Endodermal cell (in vitro differentiated cells): Measurements from ENCODE around the gene TSGA10. TPM values are rescaled to one million over a fixed set of nuclear protein-coding genes. Genes with fewer than 3 reads are reported as not detected.

ENCODE experiments used
- DNase-seq: peaks from one replicate; pipeline ENCODE4 v3.0.0-alpha.2; 2017
- H3K27ac ChIP-seq: 2 replicates; pipeline ENCODE4 v1.5.1; 2013; ENCODE audit warnings: mild to moderate bottlenecking, low read depth, low read length, moderate library complexity
- H3K27me3 ChIP-seq: 2 replicates; pipeline ENCODE4 v1.6.1; 2013; ENCODE audit warnings: mild to moderate bottlenecking, low read length, moderate library complexity; ENCODE audit not compliant: insufficient read depth, control insufficient read depth, poor library complexity, severe bottlenecking
- H3K36me3 ChIP-seq: 2 replicates; pipeline ENCODE4 v1.7.0; 2013; ENCODE audit warnings: mild to moderate bottlenecking, low read length, moderate library complexity; ENCODE audit not compliant: control insufficient read depth, insufficient read depth
- H3K4me1 ChIP-seq: one replicate; pipeline ENCODE4 v1.7.0; 2013; ENCODE audit warnings: low read length; ENCODE audit not compliant: control insufficient read depth, insufficient read depth
- H3K4me3 ChIP-seq: 2 replicates; pipeline ENCODE4 v1.5.1; 2013; ENCODE audit warnings: mild to moderate bottlenecking, low read length, moderate library complexity
- H3K9ac ChIP-seq: 2 replicates; pipeline ENCODE4 v1.6.1; 2013; ENCODE audit warnings: mild to moderate bottlenecking, low read length, moderate library complexity; ENCODE audit not compliant: poor library complexity, severe bottlenecking; ENCODE audit errors: extremely low read depth
- H3K9me3 ChIP-seq: 2 replicates; pipeline ENCODE4 v1.6.1; 2013; ENCODE audit warnings: mild to moderate bottlenecking, low read length, moderate library complexity; ENCODE audit not compliant: control insufficient read depth
- H3K27ac Mint-ChIP-seq: 2 replicates; pipeline ENCODE4 v1.8.0; 2020; ENCODE audit warnings: mixed read lengths
- H3K27me3 Mint-ChIP-seq: 2 replicates; pipeline ENCODE4 v1.8.0; 2021; ENCODE audit warnings: mild to moderate bottlenecking, mixed read lengths; ENCODE audit not compliant: insufficient read depth
- H3K36me3 Mint-ChIP-seq: 2 replicates; pipeline ENCODE4 v1.8.0; 2020; ENCODE audit warnings: low read depth, mixed read lengths
- H3K4me1 Mint-ChIP-seq: 2 replicates; pipeline ENCODE4 v1.8.0; 2020; ENCODE audit warnings: mixed read lengths
- H3K4me3 Mint-ChIP-seq: 2 replicates; pipeline ENCODE4 v1.8.0; 2020; ENCODE audit warnings: mild to moderate bottlenecking, moderate library complexity, mixed read lengths
- H3K9me3 Mint-ChIP-seq: 2 replicates; pipeline ENCODE4 v1.8.0; 2020; ENCODE audit warnings: mild to moderate bottlenecking, mixed read lengths
- CTCF ChIP-seq: fragments of 200-600 bp; sonication (generic); conservative IDR thresholded peaks from 2 replicates; pipeline ENCODE4 v1.5.0; 2021; ENCODE audit warnings: antibody characterized with exemption, mild to moderate bottlenecking
- WGBS, 2 experiments: methylation state at CpG; one replicate each; pipeline versions ENCODE4 v1.1.5 to v1.1.7; 2013; ENCODE audit warnings: missing lambda C conversion rate in 2 of 2, mixed read lengths in 1 of 2; ENCODE audit not compliant: insufficient coverage in 1 of 2, insufficient read length in 1 of 2; 5-methylcytosine and 5-hydroxymethylcytosine counted together
- total RNA-seq, 2 donors: library from RNA; stranded (reverse); fragmentation: NEBNext Ultra II Directional in 1 of 2; extraction: Animal tissue kit (Norgen Biotek cat#: 25700) in 1 of 2; gene quantifications; 2 replicates in 1 of 2; 3 replicates in 1 of 2; pipeline ENCODE4 v1.2.1, GENCODE V29; 2021

TSGA10 gene
- total RNA-seq, 2 donors from 2014 or later = 7.8 to 12.4 TPM

DNA sequence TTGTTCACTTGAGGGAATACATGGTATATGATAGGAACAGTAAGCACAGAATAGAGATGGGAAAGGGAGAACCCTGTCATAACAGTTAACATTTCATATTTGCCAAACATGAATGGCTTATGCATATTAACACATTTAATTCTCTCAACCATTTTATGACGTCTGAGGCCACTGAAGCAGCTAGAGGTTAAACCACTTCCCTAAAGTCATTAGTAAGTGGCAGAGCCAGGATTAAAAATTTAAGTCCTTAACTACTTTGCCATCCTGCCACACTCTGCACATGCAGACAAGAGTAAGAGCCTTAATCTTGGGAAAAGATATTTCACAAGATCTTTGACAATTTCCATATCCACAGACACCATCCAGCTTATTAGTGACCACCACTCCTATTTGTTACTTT, 2.1 kb upstream of the TSGA10 start:
- WGBS, 2 experiments = 83 to 100% methylated on average over 1 of the region's 1 CpG
- H3K27ac ChIP-seq = no peak overlapping the region
- H3K27me3 ChIP-seq = no peaks in the 10 kb centered on the region
- H3K27ac Mint-ChIP-seq = no peak overlapping the region
- H3K4me3 ChIP-seq = peak overlapping the region; percentile 41
- H3K4me1 Mint-ChIP-seq = peaks cover 13% of the 10 kb centered on the region
- H3K27me3 Mint-ChIP-seq = no peaks in the 10 kb centered on the region
- H3K9me3 Mint-ChIP-seq = no peaks in the 10 kb centered on the region
- H3K4me3 Mint-ChIP-seq = no peak overlapping the region
- no peaks in the 10 kb centered on the region for H3K9me3 ChIP-seq
- no peak for TF ChIP-seq CTCF
- DNase-seq = no peak
- H3K36me3 ChIP-seq = peaks cover 17% of the 10 kb centered on the region
- peaks cover 20% of the 10 kb centered on the region for H3K36me3 Mint-ChIP-seq
- peaks cover 7% of the 10 kb centered on the region for H3K4me1 ChIP-seq
- H3K9ac ChIP-seq = no peak overlapping the region

DNA sequence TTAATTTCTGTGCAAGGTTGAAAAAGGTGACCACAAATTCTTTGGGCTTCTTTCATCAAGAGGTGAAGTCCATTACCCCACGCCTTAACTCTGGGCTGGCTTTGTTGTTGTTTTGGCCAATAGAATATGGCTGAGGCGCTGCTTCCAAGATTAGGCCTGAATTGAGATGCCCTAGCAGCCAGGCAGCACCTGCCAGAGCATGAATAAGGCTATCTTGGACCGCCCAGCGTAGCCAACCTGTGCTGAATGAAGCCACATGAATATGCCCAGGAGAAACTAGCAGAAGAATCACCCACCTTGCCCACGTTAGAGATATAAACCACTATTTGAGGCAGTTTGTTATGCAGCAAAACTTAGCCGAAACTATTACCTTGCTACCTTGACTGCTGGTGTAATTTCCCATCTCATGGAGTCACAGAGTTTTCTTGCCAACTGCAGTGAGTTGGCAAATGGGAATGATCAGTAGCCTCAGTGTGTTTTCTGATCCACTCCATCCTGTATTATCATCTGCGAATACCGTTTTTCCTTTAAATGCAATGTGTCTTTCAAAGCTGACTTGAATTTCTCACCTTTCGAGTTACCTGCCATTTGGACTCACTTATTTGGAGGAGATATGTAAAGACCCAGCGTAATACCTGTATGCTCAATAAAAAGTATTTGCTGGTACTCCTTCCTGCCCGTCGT, 679 bp downstream of the TSGA10 start:
- Histone ChIP-seq H3K4me3 (peak overlapping the region; percentile 98), H3K9ac (peak overlapping the region; percentile 80), H3K9me3 (no peaks in the 10 kb centered on the region), H3K27me3 (no peaks in the 10 kb centered on the region), H3K4me1 (peaks cover 7% of the 10 kb centered on the region), H3K36me3 (peaks cover 4% of the 10 kb centered on the region), H3K27ac (no peak overlapping the region)
- peaks cover 13% of the 10 kb centered on the region for H3K4me1 Mint-ChIP-seq
- H3K27ac Mint-ChIP-seq = peak overlapping the region; percentile 82
- WGBS, 2 experiments = 55 to 75% methylated on average over 8 to 12 of the region's 12 CpGs
- no peaks in the 10 kb centered on the region for H3K27me3 Mint-ChIP-seq
- peak overlapping the region; percentile 77 for H3K4me3 Mint-ChIP-seq
- TF ChIP-seq CTCF = no peak
- peak; percentile 47 for DNase-seq
- H3K36me3 Mint-ChIP-seq = peaks cover 13% of the 10 kb centered on the region
- no peaks in the 10 kb centered on the region for H3K9me3 Mint-ChIP-seq

DNA sequence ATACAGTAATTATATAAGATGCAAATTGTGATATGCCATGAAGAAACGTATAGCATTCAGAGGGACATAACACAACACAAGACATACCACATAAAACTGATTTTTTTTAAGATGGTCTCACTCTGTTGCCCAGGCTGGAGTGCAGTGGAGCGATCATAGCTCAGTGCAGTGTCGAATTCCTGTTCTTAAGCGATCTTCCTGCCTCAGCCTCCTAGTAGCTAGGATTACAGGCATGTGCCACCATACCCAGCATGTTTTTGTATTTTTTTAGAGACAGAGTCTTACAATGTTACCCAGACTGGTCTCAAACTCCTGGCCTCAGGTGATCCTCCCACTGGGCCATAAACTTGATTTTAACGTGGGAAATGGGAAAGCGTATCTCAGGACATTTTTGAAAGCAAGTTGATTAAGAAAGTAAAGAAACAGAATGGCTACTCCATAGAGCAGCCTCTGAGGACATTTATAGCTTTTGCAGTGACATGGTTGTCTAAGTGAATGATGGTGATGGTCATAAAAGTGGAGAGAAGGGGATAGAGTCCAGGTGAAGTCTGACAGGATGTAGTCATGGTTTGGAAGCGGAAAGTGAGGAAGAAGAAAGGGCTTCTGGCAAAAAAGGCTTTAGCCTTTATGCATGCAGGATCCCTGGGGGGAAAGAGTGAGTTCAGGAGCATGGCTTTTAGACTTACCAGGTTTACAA, 2.4 kb downstream of the TSGA10 start:
- no peak for TF ChIP-seq CTCF

More for the DNA sequence above, 2.4 kb downstream of the TSGA10 start:
- Mint-ChIP-seq H3K27me3 (no peaks in the 10 kb centered on the region), H3K4me3 (no peak overlapping the region), H3K9me3 (no peaks in the 10 kb centered on the region), H3K4me1 (peaks cover 11% of the 10 kb centered on the region), H3K36me3 (peaks cover 10% of the 10 kb centered on the region), H3K27ac (no peak overlapping the region)
- peaks cover 4% of the 10 kb centered on the region for H3K36me3 ChIP-seq
- H3K27ac ChIP-seq = no peak overlapping the region
- no peak overlapping the region for H3K4me3 ChIP-seq
- DNase-seq = no peak
- H3K9ac ChIP-seq = no peak overlapping the region
- H3K4me1 ChIP-seq = peaks cover 7% of the 10 kb centered on the region
- no peaks in the 10 kb centered on the region for H3K27me3 ChIP-seq
- WGBS, 2 experiments = 95 to 96% methylated on average over 7 of the region's 7 CpGs
- H3K9me3 ChIP-seq = no peaks in the 10 kb centered on the region
